Colonic mucosa (tissue), 4 donors: ENCODE results near the gene EYS. TPM values are rescaled to one million over a fixed set of nuclear protein-coding genes. Genes with fewer than 3 reads are reported as not detected.

Experiments
- DNase-seq: peaks from one replicate; pipeline ENCODE4 v3.0.0-alpha.2; 2020
- H3K27ac ChIP-seq: fragments of 200-600 bp; one replicate; pipeline ENCODE4 v1.8.0; 2021
- H3K27me3 ChIP-seq: fragments of 200-600 bp; one replicate; pipeline ENCODE4 v1.8.0; 2021
- H3K36me3 ChIP-seq: fragments of 200-600 bp; one replicate; pipeline ENCODE4 v1.8.0; 2021
- H3K4me1 ChIP-seq: fragments of 200-600 bp; one replicate; pipeline ENCODE4 v1.8.0; 2021; ENCODE audit warnings: mild to moderate bottlenecking
- H3K4me3 ChIP-seq: fragments of 200-600 bp; one replicate; pipeline ENCODE4 v1.8.0; 2021
- H3K9ac ChIP-seq, 2 donors: one replicate each; pipeline ENCODE4 v1.7.0; 2013; ENCODE audit warnings: control low read depth in 2 of 2, low read depth in 2 of 2, low read length in 2 of 2
- H3K9me3 ChIP-seq: fragments of 200-600 bp; one replicate; pipeline ENCODE4 v1.8.0; 2021
- CTCF ChIP-seq: fragments of 200-600 bp; IDR thresholded peaks from one replicate; pipeline ENCODE4 v1.8.0; 2022; ENCODE audit warnings: antibody characterized with exemption, mild to moderate bottlenecking
- intact Hi-C: fragments of 100-400 bp; cut with DNase I; formaldehyde crosslinking; loops from one replicate; pipeline ENCODE4 v1.14.1; 2022
- total RNA-seq, 2 donors: library from RNA; stranded (reverse); fragmentation: NEBNext Ultra II Directional in 1 of 2; extraction: Animal tissue kit (Norgen Biotek cat#: 25700) in 1 of 2; gene quantifications; one replicate each; pipeline ENCODE4 v1.2.1, GENCODE V29; 2021
- donor health status: healthy.
- donor health status: DM: no; HTN: no; CAD: no.
- donor health status: DM: no; HTN: no; CAD: no.

Gene EYS
- total RNA-seq, 2 donors from 2014 or later, result 0.64 to 0.82 TPM

- TF ChIP-seq CTCF, result no peak
- H3K27ac ChIP-seq, result no peak overlapping the region
- no peaks in the 10 kb centered on the region for H3K27me3 ChIP-seq
- H3K36me3 ChIP-seq, result no peaks in the 10 kb centered on the region
- no peak overlapping the region for H3K9ac ChIP-seq
- intact Hi-C loops, result no loop called here
- H3K4me3 ChIP-seq, result no peak overlapping the region
- no peak for DNase-seq
- no peaks in the 10 kb centered on the region for H3K9me3 ChIP-seq
- no peaks in the 10 kb centered on the region for H3K4me1 ChIP-seq
These were observed 149.0 kb downstream of the EYS start for GRCh38 chr6:65558071-65558470.

DNA sequence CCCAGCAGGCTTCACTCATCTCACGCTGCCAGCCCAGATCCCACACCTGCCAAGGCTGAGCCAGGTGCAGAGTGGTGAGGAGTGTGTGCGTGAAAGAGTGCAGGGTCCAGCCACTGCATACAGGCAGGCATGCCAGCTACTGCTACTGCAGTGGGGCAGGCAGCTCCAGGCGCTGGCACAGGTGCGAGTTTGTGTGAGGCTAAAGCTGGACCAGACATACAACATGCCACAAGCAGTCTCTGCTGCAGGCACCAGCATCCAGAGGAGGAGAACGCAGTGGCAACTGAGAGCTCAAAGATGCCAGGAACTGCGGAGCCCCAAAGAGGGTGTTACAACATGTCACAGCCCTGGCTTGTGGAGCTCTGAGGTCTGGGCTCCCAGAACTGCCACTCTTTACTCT, 149.8 kb downstream of the EYS start:
- H3K27me3 ChIP-seq, result no peaks in the 10 kb centered on the region
- H3K4me1 ChIP-seq, result no peaks in the 10 kb centered on the region
- intact Hi-C loops, result no loop called here
- DNase-seq, result no peak
- H3K27ac ChIP-seq, result no peak overlapping the region
- no peaks in the 10 kb centered on the region for H3K9me3 ChIP-seq
- H3K4me3 ChIP-seq, result no peak overlapping the region
- no peak for TF ChIP-seq CTCF
- H3K9ac ChIP-seq, result no peak overlapping the region
- H3K36me3 ChIP-seq, result no peaks in the 10 kb centered on the region

DNA sequence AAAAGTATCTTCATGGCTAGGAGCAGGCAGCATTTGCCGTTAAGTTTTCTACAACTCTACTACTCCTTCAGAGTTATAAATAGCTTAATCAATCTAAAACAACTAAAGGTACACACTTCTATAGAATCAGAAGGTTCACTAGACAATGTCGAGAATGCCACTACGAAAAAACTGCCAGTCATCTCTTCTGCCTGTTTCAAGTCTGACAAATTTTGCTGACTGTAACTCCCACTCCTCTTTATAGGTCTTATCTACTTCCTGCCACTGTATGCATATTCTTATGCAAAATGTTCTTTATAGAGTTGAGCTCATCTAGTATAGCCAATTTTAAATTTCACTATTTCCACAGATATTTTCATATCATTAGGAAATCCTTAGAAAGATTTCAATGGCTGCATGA, 160.1 kb downstream of the EYS start:
- intact Hi-C loops, result no loop called here

DNA sequence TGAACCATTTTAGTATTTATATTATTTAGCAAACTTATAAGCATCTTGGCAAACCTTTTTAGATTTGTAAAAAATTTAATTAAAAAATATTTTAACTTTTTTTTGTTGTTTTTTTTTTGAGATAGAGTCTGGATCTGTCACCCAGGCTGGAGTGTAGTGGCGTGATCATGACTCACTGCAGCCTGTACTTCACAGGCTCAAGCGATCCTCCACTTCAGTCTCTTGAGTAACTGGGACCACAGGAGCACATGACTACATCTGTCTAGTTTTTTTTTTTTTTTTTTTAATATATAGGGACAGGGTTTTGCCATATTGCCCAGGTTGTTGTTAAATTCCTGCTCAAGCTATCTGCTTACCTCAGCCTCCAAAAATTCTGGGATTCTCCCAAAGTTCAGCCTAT, 161.1 kb downstream of the EYS start:
- no peak for DNase-seq
- Histone ChIP-seq H3K9ac (no peak overlapping the region), H3K36me3 (no peaks in the 10 kb centered on the region), H3K27me3 (no peaks in the 10 kb centered on the region), H3K27ac (no peak overlapping the region), H3K4me3 (no peak overlapping the region), H3K9me3 (no peaks in the 10 kb centered on the region), H3K4me1 (no peaks in the 10 kb centered on the region)
- TF ChIP-seq CTCF, result no peak
- intact Hi-C loops, result no loop called here

More for the DNA sequence above, 160.1 kb downstream of the EYS start:
- H3K36me3 ChIP-seq, result no peaks in the 10 kb centered on the region
- no peak for DNase-seq
- H3K4me1 ChIP-seq, result no peaks in the 10 kb centered on the region
- no peak overlapping the region for H3K4me3 ChIP-seq
- no peak overlapping the region for H3K27ac ChIP-seq
- no peak for TF ChIP-seq CTCF
- H3K27me3 ChIP-seq, result no peaks in the 10 kb centered on the region
- no peaks in the 10 kb centered on the region for H3K9me3 ChIP-seq
- H3K9ac ChIP-seq, result no peak overlapping the region

DNA sequence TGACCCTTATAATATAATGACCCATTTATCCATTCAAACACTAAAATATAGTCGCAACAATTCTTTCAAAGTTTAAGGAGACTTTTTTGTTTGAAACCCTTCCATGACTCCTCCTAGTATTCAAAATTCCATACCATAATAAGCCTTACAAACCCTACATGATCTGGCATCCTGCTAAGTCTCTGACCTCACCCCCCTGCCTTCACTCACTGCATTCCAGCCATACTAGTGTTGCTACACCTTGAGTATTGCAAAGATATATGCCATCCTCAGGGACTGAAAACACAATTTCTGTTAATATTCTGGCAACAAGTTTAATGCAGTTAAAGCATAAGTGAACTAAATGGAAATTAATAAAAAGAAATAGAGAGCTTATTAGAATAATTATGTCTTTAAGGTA, 168.4 kb downstream of the EYS start:
- no peak for DNase-seq
- TF ChIP-seq CTCF, result no peak
- Histone ChIP-seq H3K27ac (no peak overlapping the region), H3K4me3 (no peak overlapping the region), H3K9ac (no peak overlapping the region), H3K27me3 (no peaks in the 10 kb centered on the region), H3K36me3 (no peaks in the 10 kb centered on the region), H3K9me3 (no peaks in the 10 kb centered on the region), H3K4me1 (no peaks in the 10 kb centered on the region)
- intact Hi-C loops, result no loop called here

DNA sequence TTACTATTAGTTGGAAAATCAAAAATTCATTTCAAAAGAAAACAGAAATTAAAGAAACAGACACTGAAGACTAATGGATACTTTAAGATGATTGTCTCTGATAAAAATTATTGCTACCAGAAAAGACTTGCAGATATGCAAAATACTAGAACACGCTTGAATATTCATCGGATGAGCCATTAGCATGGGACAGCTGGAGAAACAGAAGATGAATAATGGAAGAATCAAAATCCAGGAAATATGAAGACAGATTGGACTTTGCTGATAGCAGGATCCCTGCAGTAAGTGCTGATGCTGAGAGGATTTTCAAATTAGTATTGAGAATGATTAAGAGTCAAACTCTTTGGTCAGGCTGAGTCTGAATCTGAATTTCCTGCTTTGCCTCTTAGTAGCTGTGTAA, 169.4 kb downstream of the EYS start:
- intact Hi-C loops, result no loop called here
- H3K9me3 ChIP-seq, result no peaks in the 10 kb centered on the region
- no peak overlapping the region for H3K9ac ChIP-seq
- no peaks in the 10 kb centered on the region for H3K27me3 ChIP-seq
- DNase-seq, result no peak
- no peak for TF ChIP-seq CTCF
- H3K4me1 ChIP-seq, result no peaks in the 10 kb centered on the region
- no peak overlapping the region for H3K4me3 ChIP-seq
- no peaks in the 10 kb centered on the region for H3K36me3 ChIP-seq
- H3K27ac ChIP-seq, result no peak overlapping the region
